ENCODE results near the gene MRC2.
A peak's percentile ranks its signal among the peaks of the same experiment; 100 is the strongest.

MRC2 gene

GRCh38 chr17:62631936-62632924, 4.8 kb downstream of the MRC2 start:
- DNase-seq = no peak

DNA sequence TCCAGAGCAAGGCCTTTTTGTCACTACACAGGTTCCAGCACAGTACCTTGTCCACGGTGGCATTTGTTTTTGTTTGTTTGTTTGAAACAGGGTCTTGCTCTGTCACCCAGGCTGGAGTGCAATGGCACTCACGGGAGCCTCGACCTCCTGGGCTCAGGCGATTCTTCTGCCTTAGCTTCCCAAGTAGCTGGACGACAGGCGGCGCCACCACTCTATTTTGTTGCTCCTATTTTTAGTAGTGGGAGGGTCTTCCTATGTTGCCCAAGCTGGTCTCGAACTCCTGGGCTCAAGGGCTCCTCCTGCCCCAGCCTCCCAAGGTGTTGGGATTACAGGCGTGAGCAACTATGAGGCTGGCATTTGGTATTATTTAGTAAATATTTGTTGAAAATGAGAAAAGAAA, 10.3 kb downstream of the MRC2 start:
- no peak for DNase-seq

GRCh38 chr17:62641153-62641552, 13.7 kb downstream of the MRC2 start:
- no peak for DNase-seq

- DNase-seq = no peak
These were observed 14.5 kb downstream of the MRC2 start for GRCh38 chr17:62641951-62642350.

DNA sequence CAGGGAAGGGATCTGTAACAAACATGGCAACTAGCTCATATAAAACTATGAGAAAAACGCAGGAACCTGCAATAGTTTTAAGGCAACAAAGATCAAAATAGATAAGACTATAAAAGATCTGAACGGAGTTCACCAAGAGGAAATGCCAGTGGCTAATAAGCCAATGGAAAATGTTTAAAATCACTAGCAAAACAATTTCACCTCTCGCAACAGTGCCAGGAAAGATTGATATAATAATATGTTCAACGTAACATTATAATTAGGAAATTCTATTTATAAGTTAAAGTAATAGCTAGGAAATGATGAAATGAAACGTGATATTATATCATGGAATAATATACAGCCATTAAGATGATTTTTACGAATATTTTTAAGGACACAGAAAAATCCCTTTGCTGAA, 16.0 kb downstream of the MRC2 start:
- no peak for DNase-seq

GRCh38 chr17:62644487-62645173, 17.2 kb downstream of the MRC2 start:
- DNase-seq = peak; percentile 5

DNA sequence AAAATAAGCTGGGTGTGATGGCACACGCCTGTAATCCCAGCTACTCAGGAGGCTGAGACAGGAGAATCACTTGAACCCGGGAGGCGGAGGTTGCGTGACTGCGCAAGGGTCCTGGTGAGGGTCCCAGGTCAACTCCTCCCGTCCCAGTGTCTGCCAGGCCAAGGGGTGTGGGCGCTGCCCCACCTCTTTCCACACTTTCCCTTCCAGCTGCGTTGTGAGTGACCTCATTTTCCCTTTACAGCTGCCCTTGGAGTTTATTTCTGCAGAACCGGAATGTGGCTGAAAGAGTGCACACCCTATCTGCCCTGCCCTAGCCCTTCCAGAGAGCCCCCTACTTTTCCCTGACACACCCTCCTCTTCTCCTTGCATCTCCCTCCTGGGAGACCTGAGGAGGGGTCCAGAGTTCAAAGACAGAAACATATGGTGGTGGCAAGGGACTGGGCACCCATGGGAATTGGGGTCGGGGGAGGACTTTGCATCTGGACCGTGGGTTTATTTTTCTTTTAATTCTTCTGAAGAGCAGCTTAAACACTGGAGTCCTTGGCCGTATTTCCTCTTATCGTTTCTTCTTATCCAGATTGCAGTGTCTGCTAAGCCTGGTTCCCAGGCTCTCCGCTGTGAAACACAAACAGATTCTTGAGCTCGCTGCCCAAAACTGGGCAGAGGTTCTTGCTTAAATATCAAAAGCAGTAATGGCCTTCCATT, 20.9 kb downstream of the MRC2 start:
- DNase-seq = no peak

DNA sequence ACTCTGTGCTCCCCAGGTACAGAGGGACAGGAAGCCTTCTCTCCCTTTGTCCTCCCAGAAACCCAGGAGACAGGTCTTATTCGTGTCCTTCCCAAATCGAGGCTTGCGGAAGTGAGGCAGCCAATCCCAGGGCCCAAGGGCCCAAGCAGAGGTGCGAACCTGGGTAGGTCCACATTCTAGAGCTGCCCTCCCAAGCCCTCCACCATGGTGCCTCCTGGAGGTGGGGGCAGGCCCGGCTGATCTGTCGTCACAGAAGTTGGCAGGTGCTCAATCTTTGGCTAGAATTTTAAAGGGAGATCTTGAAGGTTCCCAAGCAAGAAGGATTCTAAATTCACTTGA, 21.5 kb downstream of the MRC2 start:
- DNase-seq = no peak

- DNase-seq = no peak
These were observed 22.1 kb downstream of the MRC2 start for GRCh38 chr17:62649570-62649969.

DNA sequence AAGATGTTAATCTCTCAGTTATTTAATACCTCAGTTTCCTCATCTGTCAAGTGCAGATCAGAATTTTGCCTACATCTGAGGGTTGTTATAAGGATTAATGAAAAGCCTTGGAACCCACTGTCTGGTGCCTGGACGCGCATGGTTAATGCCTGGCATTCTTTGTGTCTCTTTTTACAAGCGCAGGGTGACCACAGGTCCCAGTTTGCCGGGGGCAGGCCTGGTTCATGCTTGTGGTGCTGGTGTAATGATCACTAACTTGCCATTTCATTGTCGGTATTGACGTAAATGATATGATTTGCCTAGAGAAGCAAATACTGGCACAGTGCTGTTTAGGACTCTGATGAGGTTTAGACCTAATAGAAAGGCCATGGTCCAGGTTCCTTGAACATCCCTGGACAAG, 23.1 kb downstream of the MRC2 start:
- no peak for DNase-seq

GRCh38 chr17:62652251-62653001, 25.0 kb downstream of the MRC2 start:
- DNase-seq = peak; percentile 87

- peak; percentile 81 for DNase-seq
These were observed 25.7 kb downstream of the MRC2 start for GRCh38 chr17:62653002-62653825.

- no peak for DNase-seq
These were observed 26.6 kb downstream of the MRC2 start for GRCh38 chr17:62653826-62654761.

DNA sequence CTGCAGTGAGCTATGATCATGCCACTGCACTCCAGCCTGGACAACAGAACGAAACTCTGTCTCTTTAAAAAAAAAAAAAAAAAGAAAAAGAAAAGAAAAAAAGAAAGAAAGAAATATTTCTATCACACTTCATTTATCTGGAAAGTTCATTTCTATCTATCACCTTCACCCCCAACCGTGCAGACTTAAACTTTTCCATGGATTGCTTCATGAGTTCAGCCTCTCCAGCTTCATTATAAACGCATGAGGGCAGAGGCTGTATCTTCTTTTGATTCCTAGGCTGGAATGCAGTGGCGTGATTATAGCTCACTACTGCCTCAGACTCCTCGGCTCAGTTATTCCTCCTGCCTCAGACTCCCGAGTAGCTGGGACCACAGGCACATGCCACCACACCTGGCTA, 28.2 kb downstream of the MRC2 start:
- DNase-seq = no peak

GRCh38 chr17:62656446-62656845, 29.0 kb downstream of the MRC2 start:
- DNase-seq = no peak

GRCh38 chr17:62657145-62657665, 29.7 kb downstream of the MRC2 start:
- no peak for DNase-seq

DNA sequence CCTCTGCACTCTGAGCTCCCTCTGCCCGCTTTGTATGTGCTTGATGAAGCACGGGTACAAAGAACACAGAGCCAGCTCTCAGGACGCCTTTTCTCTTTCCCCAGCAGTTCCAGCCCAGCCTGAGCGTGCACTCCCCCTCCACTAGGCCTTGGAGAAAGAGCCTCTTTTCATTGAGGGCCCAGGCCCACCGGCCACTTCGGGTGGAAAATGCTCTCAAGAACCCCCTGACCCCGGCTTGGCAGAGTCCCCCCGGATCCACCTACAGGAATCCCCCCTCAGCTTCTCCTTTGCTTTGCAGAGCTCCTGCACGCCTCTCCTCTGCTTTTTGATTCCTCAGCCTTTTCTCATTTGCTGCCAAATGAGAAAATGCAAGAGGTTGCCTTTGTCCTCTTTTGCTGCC, 30.2 kb downstream of the MRC2 start:
- no peak for DNase-seq

GRCh38 chr17:62658136-62658920, 30.9 kb downstream of the MRC2 start:
- no peak for DNase-seq

DNA sequence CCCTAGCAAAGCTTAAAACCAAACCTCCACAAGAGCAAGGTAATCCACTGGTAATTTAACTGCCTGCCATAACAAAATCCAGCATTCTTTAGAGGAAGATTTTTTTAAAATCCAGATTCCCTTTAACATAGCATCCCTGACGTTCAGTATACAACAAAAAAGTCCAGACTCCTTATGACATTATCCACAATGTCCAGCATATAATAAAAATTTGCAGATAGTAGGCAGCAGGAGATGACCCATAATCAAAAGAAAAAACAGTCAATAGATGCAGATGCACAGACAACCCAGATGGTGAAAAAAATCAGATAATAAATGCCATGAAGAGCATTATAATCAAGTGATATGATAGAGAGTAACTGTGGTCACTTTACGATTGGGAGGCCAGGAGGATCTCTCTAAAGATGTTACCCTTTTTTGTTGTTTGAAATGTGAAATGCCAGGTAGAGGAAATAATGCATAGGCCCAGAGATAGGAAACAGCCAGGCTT, 33.2 kb downstream of the MRC2 start:
- no peak for DNase-seq

DNA sequence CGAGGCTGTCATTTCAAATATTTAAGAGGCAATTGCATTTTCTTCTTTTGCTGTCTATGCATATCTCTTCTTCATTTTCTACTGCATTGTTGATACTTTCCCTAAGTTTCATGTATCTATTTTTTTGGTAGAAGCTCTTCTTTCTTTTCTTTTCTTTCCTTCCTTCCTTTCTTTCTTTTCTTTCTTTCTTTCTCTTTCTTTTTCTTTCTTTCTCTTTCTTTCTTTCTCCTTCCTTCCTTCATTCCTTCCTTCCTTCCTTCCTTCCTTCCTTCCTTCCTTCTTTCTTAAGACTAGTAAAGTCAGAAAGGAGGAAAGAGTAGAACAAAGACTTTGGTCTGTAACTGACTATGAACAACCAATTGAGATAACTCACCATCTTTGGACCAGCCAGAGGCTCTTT, 33.9 kb downstream of the MRC2 start:
- DNase-seq = no peak
